ENCODE measurements around the gene PRL. TPM values are rescaled to one million over a fixed set of nuclear protein-coding genes. Genes with fewer than 3 reads are reported as not detected.

Gene PRL
- total RNA-seq, 1 donor from 2014 or later, result not detected

- Histone ChIP-seq H3K27me3 (no peaks in the 10 kb centered on the region), H3K4me1 (peaks cover 0 to 4% of the 10 kb centered on the region in 2 donors), H3K9me3 (no peaks in the 10 kb centered on the region), H3K4me3 (no peak overlapping the region), H3K27ac (no peak overlapping the region), H3K36me3 (no peaks in the 10 kb centered on the region)
- no peak for TF ChIP-seq CTCF (IDR thresholded peaks at IDR 0.05)
- no peak for DNase-seq (ENCODE audit: low spot score in 2 of 2)
- intact Hi-C loops (cut with DNase I), result no loop called here
Observed at GRCh38 chr6:22323848-22324247, 27.0 kb upstream of the PRL start.

DNA sequence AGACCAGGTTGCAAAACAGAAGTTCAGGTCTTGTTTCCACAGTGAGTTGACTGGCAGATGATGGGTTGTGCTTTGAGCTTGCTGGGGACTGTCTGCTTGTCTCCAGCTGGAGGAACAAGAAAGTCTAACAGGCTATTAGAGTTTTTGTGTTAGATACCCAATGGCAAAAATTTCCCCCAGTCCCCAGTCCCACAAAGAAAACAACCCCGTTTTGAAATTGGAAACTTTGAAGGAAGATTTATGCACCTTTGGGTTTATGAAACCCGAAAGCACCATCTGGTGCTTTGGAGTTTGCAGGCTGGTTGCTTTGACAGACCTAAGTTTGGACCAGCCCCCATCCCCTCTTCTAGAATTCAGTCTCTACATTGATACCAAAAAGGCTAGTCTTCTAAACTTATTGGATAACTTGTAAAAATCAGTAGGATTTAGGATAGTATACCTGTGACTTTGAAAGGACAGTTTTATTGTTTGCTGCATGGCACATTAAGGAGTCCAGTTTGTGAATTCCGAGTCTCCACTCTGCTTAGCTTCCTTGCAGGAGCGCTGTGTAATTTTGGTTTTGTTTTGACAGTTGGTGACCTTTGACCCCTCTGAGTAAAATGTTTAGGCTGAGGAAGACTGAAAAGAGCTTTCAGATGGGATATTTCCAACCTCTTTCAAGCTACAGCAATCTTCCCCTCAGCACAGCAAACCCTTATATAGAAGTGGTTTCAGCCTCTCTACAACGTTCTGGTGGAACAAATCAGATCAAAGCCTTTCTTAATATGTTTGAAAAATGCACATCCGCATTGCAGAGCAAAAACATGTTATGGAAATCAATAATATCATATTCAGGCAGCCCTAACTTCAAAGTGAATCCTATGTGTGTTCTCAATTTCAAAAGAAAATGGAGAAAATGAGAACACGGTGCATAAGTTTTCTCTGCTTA is 25.5 kb upstream of the PRL start:
- no peaks in the 10 kb centered on the region for H3K36me3 ChIP-seq
- no peak overlapping the region for H3K4me3 ChIP-seq
- no peak for TF ChIP-seq CTCF (IDR thresholded peaks at IDR 0.05)
- H3K9me3 ChIP-seq, result no peaks in the 10 kb centered on the region
- H3K27me3 ChIP-seq, result no peaks in the 10 kb centered on the region
- intact Hi-C loops (cut with DNase I), result no loop called here
- peaks cover 0 to 4% of the 10 kb centered on the region in 2 donors for H3K4me1 ChIP-seq
- no peak for DNase-seq (ENCODE audit: low spot score in 2 of 2)
- H3K27ac ChIP-seq, result no peak overlapping the region

DNA sequence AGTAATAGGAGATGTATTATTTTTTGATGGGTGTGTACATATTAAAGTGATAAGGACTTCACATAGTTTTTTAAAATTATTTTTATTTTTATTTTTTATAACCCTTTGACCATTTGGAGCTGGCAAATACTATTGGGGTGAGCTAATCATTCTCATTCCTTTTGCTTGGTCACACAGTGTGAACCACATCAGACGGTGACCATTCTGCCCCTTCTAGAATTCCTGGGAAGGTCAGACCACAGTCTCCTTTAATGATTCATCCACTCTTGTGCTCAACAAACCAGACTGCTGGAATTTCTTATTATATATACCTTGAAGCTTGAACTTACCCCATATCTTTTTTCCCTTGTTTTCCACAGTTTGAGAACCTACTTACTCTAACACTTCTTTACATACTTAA is 23.9 kb upstream of the PRL start:
- H3K9me3 ChIP-seq, result no peaks in the 10 kb centered on the region
- no peak overlapping the region for H3K4me3 ChIP-seq
- DNase-seq (ENCODE audit: low spot score in 2 of 2), result no peak
- TF ChIP-seq CTCF (IDR thresholded peaks at IDR 0.05), result no peak
- H3K36me3 ChIP-seq, result no peaks in the 10 kb centered on the region
- no peak overlapping the region for H3K27ac ChIP-seq
- H3K27me3 ChIP-seq, result no peaks in the 10 kb centered on the region
- H3K4me1 ChIP-seq, result peaks cover 0 to 4% of the 10 kb centered on the region in 2 donors
- intact Hi-C loops (cut with DNase I), result no loop called here

DNA sequence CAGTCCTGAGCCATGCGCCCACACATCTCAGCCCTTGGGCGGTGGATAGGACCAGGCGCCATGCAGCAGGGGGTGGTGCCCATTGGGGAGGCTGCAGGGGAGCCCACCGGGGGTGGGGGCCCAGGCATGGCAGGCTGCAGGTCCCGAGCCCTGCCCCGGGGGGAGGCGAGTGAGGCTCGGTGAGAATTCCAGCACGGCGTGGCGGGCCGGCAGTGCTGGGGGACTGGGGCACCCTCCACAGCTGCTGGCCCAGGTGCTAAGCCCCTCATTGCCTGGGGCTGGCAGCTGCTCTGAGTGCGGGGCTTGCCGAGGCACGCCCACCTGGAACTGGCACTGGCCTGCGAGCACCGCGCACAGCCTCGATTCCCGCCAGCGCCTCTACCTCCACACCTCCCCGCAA is 21.6 kb upstream of the PRL start:
- H3K4me3 ChIP-seq, result no peak overlapping the region
- DNase-seq (ENCODE audit: low spot score in 2 of 2), result no peak
- H3K27me3 ChIP-seq, result no peaks in the 10 kb centered on the region
- intact Hi-C loops (cut with DNase I), result no loop called here
- no peak overlapping the region for H3K27ac ChIP-seq
- H3K9me3 ChIP-seq, result peaks cover 4 to 11% of the 10 kb centered on the region in 2 donors
- no peak for TF ChIP-seq CTCF (IDR thresholded peaks at IDR 0.05)
- peaks cover 0 to 4% of the 10 kb centered on the region in 2 donors for H3K4me1 ChIP-seq
- H3K36me3 ChIP-seq, result no peaks in the 10 kb centered on the region

DNA sequence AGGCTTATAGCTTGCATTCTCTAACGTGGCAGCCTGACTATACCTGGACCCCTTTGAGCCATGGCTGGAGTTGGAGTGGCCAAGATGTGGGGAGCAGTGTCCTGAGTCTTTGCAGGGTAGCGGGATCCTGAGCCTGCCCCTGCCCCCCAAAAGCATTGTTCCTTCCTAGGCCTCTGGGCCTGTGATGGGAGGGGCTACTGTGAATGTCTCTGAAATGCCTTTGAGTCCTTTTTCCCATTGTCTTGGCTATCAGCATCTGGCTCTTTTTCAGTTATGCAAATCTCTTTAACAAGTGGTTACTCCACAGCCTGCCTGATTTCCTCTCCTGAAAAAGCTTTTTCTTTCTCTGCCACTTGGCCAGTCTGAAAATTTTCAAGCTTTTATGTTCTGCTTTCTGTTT is 17.0 kb upstream of the PRL start:
- no peak for TF ChIP-seq CTCF (IDR thresholded peaks at IDR 0.05)
- Histone ChIP-seq H3K9me3 (peaks cover 6 to 32% of the 10 kb centered on the region in 2 donors), H3K4me3 (no peak overlapping the region), H3K27me3 (no peaks in the 10 kb centered on the region), H3K27ac (no peak overlapping the region), H3K4me1 (no peaks in the 10 kb centered on the region), H3K36me3 (no peaks in the 10 kb centered on the region)
- intact Hi-C loops (cut with DNase I), result no loop called here
- no peak for DNase-seq (ENCODE audit: low spot score in 2 of 2)
